MM.1S (cell line): ENCODE data around the gene BPIFA3.

Experiments used
- DNase-seq: peaks from one replicate; pipeline ENCODE4 v3.0.0-alpha.2; 2015
- H2AFZ ChIP-seq: fragments of 300-600 bp; sonication (generic); 2 replicates; pipeline ENCODE4 v1.6.0; 2016; ENCODE audit warnings: antibody characterized with exemption, low read length
- H3F3A ChIP-seq: fragments of 300-600 bp; sonication (generic); 2 replicates; pipeline ENCODE4 v1.6.1; 2016; ENCODE audit warnings: mild to moderate bottlenecking, antibody characterized with exemption, low read length, moderate library complexity, mixed read lengths; ENCODE audit not compliant: insufficient read depth
- H3K27ac ChIP-seq: fragments of 300-600 bp; sonication (generic); 2 replicates; pipeline ENCODE4 v1.5.1; 2016; ENCODE audit warnings: mild to moderate bottlenecking, low read length
- H3K27me3 ChIP-seq: fragments of 300-600 bp; sonication (generic); replicated peaks from 2 replicates; pipeline ENCODE4 v1.6.0; 2016; ENCODE audit warnings: low read length; ENCODE audit not compliant: insufficient read depth
- H3K36me3 ChIP-seq: fragments of 300-600 bp; sonication (generic); replicated peaks from 2 replicates; pipeline ENCODE4 v1.6.1; 2016; ENCODE audit warnings: mild to moderate bottlenecking, low read length, mixed read lengths; ENCODE audit not compliant: insufficient read depth
- H3K4me1 ChIP-seq: fragments of 300-600 bp; sonication (generic); 2 replicates; pipeline ENCODE4 v1.6.1; 2016; ENCODE audit warnings: low read length, mixed read lengths
- H3K4me2 ChIP-seq: fragments of 300-600 bp; sonication (generic); 2 replicates; pipeline ENCODE4 v1.6.0; 2016; ENCODE audit warnings: low read depth, low read length
- H3K4me3 ChIP-seq: fragments of 300-600 bp; sonication (generic); 2 replicates; pipeline ENCODE4 v1.5.1; 2016; ENCODE audit warnings: low read length, mixed read lengths
- H3K79me2 ChIP-seq: fragments of 300-600 bp; sonication (generic); 2 replicates; pipeline ENCODE4 v1.6.1; 2016; ENCODE audit warnings: mixed run types, low read length, mixed read lengths
- H3K9ac ChIP-seq: fragments of 300-600 bp; sonication (generic); 2 replicates; pipeline ENCODE4 v1.6.1; 2016; ENCODE audit warnings: low read length, mixed read lengths
- H3K9me2 ChIP-seq: fragments of 300-600 bp; sonication (generic); replicated peaks from 2 replicates; pipeline ENCODE4 v1.6.1; 2016; ENCODE audit warnings: mild to moderate bottlenecking, low read length, mixed read lengths; ENCODE audit not compliant: insufficient read depth
- H3K9me3 ChIP-seq: fragments of 300-600 bp; sonication (generic); replicated peaks from 2 replicates; pipeline ENCODE4 v1.6.1; 2016; ENCODE audit warnings: mild to moderate bottlenecking, low read length, mixed read lengths; ENCODE audit not compliant: insufficient read depth
- H4K20me1 ChIP-seq: fragments of 300-600 bp; sonication (generic); 2 replicates; pipeline ENCODE4 v1.6.1; 2016; ENCODE audit warnings: mild to moderate bottlenecking, low read length, moderate library complexity, mixed read lengths; ENCODE audit not compliant: insufficient read depth
- EZH2 ChIP-seq: fragments of 300-600 bp; sonication (generic); optimal IDR thresholded peaks from 2 replicates; pipeline ENCODE3; 2017; ENCODE audit warnings: low read depth, mild to moderate bottlenecking, antibody characterized with exemption, low read length, mixed read lengths
- EZH2phosphoT487 ChIP-seq: fragments of 300-600 bp; sonication (generic); IDR thresholded peaks from 2 replicates; pipeline ENCODE4 v1.6.1; 2018; ENCODE audit warnings: antibody characterized with exemption, low read length
- TF ChIP-seq, protein P1 (sequence below): fragments of 300-600 bp; sonication (generic); IDR thresholded peaks from 2 replicates; pipeline ENCODE4 v1.5.1; 2016; ENCODE audit warnings: antibody characterized with exemption, low read length, mixed read lengths

Gene BPIFA3

GRCh38 chr20:33239979-33240736 lies 23.0 kb downstream of the BPIFA3 start:
- Histone ChIP-seq H3K79me2 (no peaks in the 10 kb centered on the region), H3K27ac (no peak overlapping the region), H3F3A (no peaks in the 10 kb centered on the region), H3K9me3 (no peaks in the 10 kb centered on the region), H3K9ac (no peak overlapping the region), H3K4me2 (no peak overlapping the region), H2AFZ (no peak overlapping the region), H3K4me1 (no peaks in the 10 kb centered on the region), H3K27me3 (peaks cover 16% of the 10 kb centered on the region), H4K20me1 (no peaks in the 10 kb centered on the region), H3K9me2 (no peaks in the 10 kb centered on the region), H3K4me3 (no peak overlapping the region), H3K36me3 (no peaks in the 10 kb centered on the region)
- TF ChIP-seq EZH2phosphoT487 (no peak), EZH2 (no peak)
- TF ChIP-seq, protein P1, sequence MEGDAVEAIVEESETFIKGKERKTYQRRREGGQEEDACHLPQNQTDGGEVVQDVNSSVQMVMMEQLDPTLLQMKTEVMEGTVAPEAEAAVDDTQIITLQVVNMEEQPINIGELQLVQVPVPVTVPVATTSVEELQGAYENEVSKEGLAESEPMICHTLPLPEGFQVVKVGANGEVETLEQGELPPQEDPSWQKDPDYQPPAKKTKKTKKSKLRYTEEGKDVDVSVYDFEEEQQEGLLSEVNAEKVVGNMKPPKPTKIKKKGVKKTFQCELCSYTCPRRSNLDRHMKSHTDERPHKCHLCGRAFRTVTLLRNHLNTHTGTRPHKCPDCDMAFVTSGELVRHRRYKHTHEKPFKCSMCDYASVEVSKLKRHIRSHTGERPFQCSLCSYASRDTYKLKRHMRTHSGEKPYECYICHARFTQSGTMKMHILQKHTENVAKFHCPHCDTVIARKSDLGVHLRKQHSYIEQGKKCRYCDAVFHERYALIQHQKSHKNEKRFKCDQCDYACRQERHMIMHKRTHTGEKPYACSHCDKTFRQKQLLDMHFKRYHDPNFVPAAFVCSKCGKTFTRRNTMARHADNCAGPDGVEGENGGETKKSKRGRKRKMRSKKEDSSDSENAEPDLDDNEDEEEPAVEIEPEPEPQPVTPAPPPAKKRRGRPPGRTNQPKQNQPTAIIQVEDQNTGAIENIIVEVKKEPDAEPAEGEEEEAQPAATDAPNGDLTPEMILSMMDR, result no peak
- DNase-seq, result no peak

DNA sequence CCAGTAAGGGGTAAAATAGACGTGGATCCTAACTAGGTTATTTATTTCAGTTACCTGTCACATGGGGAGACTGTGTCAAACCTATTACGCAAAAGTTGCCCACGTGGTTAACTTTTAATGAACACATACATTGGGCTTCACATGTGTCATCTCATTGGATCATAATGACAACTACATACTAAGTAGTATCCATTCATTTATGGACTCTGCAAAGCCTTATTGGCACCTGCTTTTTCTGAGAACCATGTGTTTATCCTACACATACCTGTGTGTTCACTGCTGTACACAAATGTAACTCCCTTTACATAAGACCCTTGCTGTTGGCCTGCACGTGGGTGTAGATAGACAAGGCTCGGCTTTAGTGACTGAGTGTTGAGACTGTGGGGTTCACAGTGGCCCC lies 23.8 kb downstream of the BPIFA3 start:
- no peak overlapping the region for H3K9ac ChIP-seq
- no peak overlapping the region for H3K4me2 ChIP-seq
- H3K27ac ChIP-seq, result no peak overlapping the region
- no peak for DNase-seq
- H2AFZ ChIP-seq, result no peak overlapping the region
- H3K9me3 ChIP-seq, result no peaks in the 10 kb centered on the region
- no peaks in the 10 kb centered on the region for H3K4me1 ChIP-seq
- H3K27me3 ChIP-seq, result peaks cover 12% of the 10 kb centered on the region
- no peaks in the 10 kb centered on the region for H3F3A ChIP-seq
- no peaks in the 10 kb centered on the region for H3K36me3 ChIP-seq
- TF ChIP-seq EZH2 (no peak), EZH2phosphoT487 (no peak)
- TF ChIP-seq, protein P1, result no peak
- no peaks in the 10 kb centered on the region for H3K79me2 ChIP-seq
- H3K4me3 ChIP-seq, result no peak overlapping the region
- H4K20me1 ChIP-seq, result no peaks in the 10 kb centered on the region
- H3K9me2 ChIP-seq, result no peaks in the 10 kb centered on the region

GRCh38 chr20:33242319-33243100 lies 25.4 kb downstream of the BPIFA3 start:
- Histone ChIP-seq H3K9ac (no peak overlapping the region), H3K36me3 (no peaks in the 10 kb centered on the region), H3K4me1 (no peaks in the 10 kb centered on the region), H2AFZ (no peak overlapping the region), H3K79me2 (no peaks in the 10 kb centered on the region), H3K4me2 (no peak overlapping the region), H4K20me1 (no peaks in the 10 kb centered on the region), H3K4me3 (no peak overlapping the region), H3K9me3 (no peaks in the 10 kb centered on the region), H3K9me2 (no peaks in the 10 kb centered on the region), H3F3A (no peaks in the 10 kb centered on the region), H3K27me3 (no peaks in the 10 kb centered on the region), H3K27ac (no peak overlapping the region)
- no peak for TF ChIP-seq EZH2
- no peak for TF ChIP-seq EZH2phosphoT487
- TF ChIP-seq, protein P1, result no peak
- DNase-seq, result no peak
